Stomach smooth muscle (tissue), 2 donors: ENCODE data around the gene RIN3.
"Not testable (repeated sequence)": the region's sequence is repeated elsewhere in the genome, so short reads cannot be mapped to it uniquely, and the experiment has no call there.

Source experiments
- H3K27ac ChIP-seq: one replicate; pipeline ENCODE4 v1.7.0; 2013; ENCODE audit warnings: mild to moderate bottlenecking, low read length, inconsistent platforms
- H3K27me3 ChIP-seq, 2 donors: one replicate each; pipeline ENCODE4 v1.7.0; 2013; ENCODE audit warnings: low read length in 2 of 2; ENCODE audit not compliant: insufficient read depth in 2 of 2, control insufficient read depth in 1 of 2
- H3K36me3 ChIP-seq, 2 donors: one replicate each; pipeline ENCODE4 v1.7.0; 2013; ENCODE audit warnings: low read length in 2 of 2; ENCODE audit not compliant: control insufficient read depth in 2 of 2, insufficient read depth in 2 of 2
- H3K4me1 ChIP-seq: one replicate; pipeline ENCODE4 v1.7.0; 2013; ENCODE audit warnings: low read length; ENCODE audit not compliant: control insufficient read depth, insufficient read depth
- H3K4me3 ChIP-seq, 2 donors: one replicate each; pipeline ENCODE4 v1.7.0; 2013; ENCODE audit warnings: low read length in 2 of 2
- H3K9ac ChIP-seq, 2 donors: one replicate each; pipeline ENCODE4 v1.7.0; 2013; ENCODE audit warnings: low read length in 2 of 2, mild to moderate bottlenecking in 1 of 2
- H3K9me3 ChIP-seq, 2 donors: one replicate each; pipeline ENCODE4 v1.7.0; 2013; ENCODE audit warnings: low read length in 2 of 2; ENCODE audit not compliant: control insufficient read depth in 2 of 2
- donor health status: healthy.
- donor health status: Pancreatic carcinoma.

RIN3 gene

DNA sequence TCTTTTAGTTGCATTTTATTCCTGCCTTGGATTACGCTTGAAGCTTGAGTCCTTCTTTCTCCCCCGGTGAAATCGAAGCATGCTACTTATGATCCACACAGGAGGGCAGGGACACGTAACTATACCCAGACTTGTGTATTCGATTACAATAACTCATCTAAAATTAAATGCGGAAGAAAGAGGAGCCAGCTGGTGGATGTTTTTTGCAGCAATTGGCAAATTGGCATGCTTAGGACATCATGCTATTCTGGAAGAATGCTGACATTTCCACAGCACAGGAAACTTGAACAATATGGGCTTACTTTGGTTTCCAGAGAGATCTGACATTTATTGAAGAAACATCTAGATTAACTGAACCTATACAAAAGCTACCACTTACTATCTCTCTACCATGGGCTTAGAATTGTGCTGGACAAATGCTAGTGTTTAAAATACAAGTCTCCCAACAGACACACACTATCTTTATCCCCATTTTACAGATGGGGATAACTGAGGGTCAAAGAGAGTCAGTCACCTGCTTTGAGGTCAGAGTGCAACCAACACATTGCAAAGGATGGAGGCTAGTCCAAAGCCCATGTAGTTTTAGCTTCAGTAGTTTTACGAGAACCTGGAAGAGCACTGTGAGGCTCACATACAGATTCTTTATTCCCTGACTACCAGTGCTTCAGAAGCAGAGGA, 198.5 kb downstream of the RIN3 start:
- Histone ChIP-seq H3K9ac (no peak overlapping the region), H3K36me3 (peaks cover 15 to 30% of the 10 kb centered on the region in 2 donors), H3K4me1 (no peaks in the 10 kb centered on the region), H3K9me3 (no peaks in the 10 kb centered on the region), H3K27me3 (no peaks in the 10 kb centered on the region), H3K4me3 (no peak overlapping the region), H3K27ac (no peak overlapping the region)

DNA sequence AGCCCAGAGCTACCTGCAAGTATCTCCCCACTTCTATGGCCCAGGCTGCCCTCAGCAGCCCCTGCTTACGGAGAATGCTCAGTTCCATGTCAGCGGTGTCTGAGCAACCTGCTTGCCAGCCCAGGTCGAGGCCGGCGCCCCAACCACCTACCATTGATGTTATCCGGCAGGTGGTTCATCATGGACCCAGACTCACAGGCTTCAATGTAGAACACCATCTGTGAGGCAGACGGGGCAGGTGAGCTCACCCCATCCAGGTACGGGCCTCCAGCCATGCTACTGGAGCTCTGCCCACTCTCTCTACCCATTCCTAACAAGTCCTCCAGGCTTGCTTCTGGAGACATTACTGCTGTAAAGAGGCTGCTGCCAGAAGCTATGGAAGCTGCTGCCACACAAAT, 199.1 kb downstream of the RIN3 start:
- peaks cover 15 to 29% of the 10 kb centered on the region in 2 donors for H3K36me3 ChIP-seq
- no peak overlapping the region for H3K27ac ChIP-seq
- no peak overlapping the region for H3K4me3 ChIP-seq
- H3K9me3 ChIP-seq = no peaks in the 10 kb centered on the region
- H3K27me3 ChIP-seq = no peaks in the 10 kb centered on the region
- H3K9ac ChIP-seq = no peak overlapping the region
- no peaks in the 10 kb centered on the region for H3K4me1 ChIP-seq

DNA sequence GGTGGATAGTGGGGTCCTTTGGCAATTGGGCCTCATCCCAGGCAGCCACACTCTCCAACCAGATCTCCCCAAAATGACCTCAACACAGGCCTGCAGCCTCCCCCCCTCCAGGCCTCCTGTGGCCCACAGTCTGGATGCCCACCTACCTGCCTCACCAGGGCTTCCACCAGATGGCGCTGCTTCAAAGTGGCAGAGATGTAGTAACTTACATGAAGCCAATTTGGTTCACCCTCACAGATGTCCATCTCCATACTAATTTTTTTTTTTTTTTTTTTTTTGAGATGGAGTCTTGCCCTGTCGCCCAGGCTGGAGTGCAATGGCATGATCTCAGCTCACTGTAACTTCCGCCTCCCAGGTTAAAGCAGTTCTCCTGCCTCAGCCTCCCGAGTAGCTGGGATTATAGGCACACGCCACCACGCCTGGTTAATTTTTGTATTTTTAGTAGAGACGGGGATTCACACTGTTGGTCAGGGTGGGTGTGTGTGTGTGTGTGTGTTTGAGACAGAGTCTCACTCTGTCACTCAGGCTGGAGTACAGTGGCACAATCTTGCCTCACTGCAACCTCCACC, 201.2 kb downstream of the RIN3 start:
- H3K4me1 ChIP-seq, H3K27me3 ChIP-seq, H3K27ac ChIP-seq, H3K9me3 ChIP-seq, H3K9ac ChIP-seq, H3K4me3 ChIP-seq: not testable (repeated sequence)
- H3K36me3 ChIP-seq = peaks cover 10 to 23% of the 10 kb centered on the region in 2 donors

DNA sequence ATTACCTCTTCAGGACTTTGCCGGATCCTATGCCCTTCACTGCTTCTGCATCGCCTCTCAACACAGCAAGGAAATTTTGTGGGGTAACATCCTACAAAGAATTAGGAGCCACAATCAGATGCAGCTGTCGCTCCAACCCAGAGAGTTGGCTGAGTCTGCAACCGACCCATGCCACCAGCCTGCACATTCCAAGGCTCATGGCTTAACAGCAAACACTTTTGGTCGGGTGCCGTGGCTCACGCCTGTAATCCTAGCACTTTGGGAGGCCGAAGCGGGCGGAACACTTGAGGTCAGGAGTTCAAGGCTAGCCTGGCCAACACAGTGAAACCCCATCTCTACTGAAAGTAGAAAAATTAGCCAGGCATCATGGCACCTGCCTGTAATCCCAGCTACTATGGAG, 202.6 kb downstream of the RIN3 start:
- Histone ChIP-seq H3K4me1 (no peaks in the 10 kb centered on the region), H3K36me3 (peaks cover 8 to 13% of the 10 kb centered on the region in 2 donors), H3K9me3 (no peaks in the 10 kb centered on the region), H3K9ac (no peak overlapping the region), H3K27ac (no peak overlapping the region), H3K4me3 (no peak overlapping the region), H3K27me3 (no peaks in the 10 kb centered on the region)

DNA sequence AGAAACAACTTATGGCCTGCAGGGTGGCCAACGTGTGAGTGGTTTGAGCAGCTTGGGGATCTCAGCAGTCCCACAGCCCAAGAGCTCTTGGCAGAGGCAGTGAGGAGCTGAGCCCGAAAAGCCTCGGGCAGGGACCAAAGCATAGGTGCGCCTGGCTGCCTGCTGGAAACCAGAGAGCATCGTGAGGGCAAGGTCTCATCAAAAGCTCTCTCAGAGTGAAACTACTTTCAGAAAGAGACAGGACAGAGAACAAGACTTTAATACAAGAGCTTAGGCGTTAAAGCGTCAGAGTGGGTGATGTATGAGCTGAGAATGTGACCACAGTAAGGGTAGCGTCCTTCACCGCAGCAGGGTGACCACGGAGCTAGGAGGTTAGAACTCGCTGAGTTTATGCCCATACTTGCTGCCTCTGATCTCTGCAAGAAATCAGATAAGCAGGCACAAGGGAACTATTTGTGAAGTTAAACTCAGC, 204.0 kb downstream of the RIN3 start:
- peaks cover 0 to 8% of the 10 kb centered on the region in 2 donors for H3K36me3 ChIP-seq
- no peaks in the 10 kb centered on the region for H3K9me3 ChIP-seq
- no peak overlapping the region for H3K9ac ChIP-seq
- no peaks in the 10 kb centered on the region for H3K4me1 ChIP-seq
- H3K27me3 ChIP-seq = no peaks in the 10 kb centered on the region
- no peak overlapping the region for H3K27ac ChIP-seq
- H3K4me3 ChIP-seq = no peak overlapping the region

DNA sequence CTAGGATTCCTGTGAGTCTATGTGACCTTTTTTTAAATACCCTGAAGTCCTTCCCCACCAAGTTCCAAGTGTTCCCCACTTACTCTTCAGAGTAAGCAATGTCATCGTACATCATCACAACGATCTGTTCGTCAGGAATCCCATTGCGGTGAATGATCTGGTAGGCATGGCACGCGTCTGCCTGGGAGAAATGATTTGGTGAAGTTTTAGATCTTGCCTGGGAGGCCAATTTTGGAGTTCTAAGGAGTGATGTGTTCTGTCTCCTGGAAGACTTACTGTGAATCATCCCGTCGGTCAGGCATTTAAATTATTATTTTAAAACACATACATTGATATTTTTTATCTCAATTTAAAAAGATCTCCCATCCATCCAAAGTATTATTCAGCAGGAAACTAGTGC, 205.1 kb downstream of the RIN3 start:
- H3K27me3 ChIP-seq = no peaks in the 10 kb centered on the region
- peaks cover 0 to 6% of the 10 kb centered on the region in 2 donors for H3K36me3 ChIP-seq
- no peaks in the 10 kb centered on the region for H3K9me3 ChIP-seq
- H3K4me3 ChIP-seq = no peak overlapping the region
- no peaks in the 10 kb centered on the region for H3K4me1 ChIP-seq
- no peak overlapping the region for H3K27ac ChIP-seq
- H3K9ac ChIP-seq = no peak overlapping the region

DNA sequence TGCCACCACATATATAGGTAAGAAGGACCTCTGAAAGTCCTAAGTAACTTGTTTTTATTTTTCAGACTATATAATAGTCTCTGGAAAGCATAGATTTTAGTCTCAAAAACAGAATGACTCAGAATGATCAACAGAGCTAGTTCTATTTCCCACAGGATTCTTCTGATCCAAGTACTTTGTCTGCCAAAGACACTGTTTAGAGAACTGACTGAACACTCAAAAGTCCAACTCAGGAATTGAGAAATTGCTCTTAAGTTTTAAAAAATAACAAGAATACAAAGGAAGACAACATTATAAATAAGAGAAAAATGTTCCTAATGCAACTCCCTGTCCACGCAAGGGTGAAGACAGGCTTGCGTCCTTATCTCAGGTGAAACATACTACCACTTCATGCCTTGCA, 205.8 kb downstream of the RIN3 start:
- H3K36me3 ChIP-seq = peaks cover 0 to 6% of the 10 kb centered on the region in 2 donors
- H3K27me3 ChIP-seq = no peaks in the 10 kb centered on the region
- no peak overlapping the region for H3K4me3 ChIP-seq
- H3K9ac ChIP-seq = peak overlapping the region in 1 of 2 donors; percentile 51
- H3K27ac ChIP-seq = no peak overlapping the region
- no peaks in the 10 kb centered on the region for H3K4me1 ChIP-seq
- H3K9me3 ChIP-seq = no peaks in the 10 kb centered on the region

DNA sequence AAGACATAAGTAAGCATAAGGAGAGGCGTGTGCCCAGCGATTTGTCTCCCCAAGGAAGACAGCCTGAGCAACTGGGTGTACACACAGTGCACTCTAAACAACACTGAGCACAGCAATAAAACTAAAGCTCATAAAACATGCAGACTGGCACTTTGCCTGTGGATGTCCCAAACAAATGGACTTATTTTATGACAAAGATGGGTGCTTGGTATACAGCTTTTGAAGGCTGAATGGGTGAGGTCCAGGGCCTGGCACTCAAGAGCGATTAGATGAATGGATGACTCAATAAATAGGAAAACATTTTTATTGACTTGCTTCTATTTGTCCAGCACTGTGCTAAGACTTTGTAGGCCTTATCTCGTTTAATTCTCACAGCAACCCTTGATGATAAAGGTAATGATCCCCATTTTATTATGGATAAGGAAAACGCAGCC, 206.3 kb downstream of the RIN3 start:
- Histone ChIP-seq H3K36me3 (peaks cover 0 to 7% of the 10 kb centered on the region in 2 donors), H3K27me3 (no peaks in the 10 kb centered on the region), H3K9ac (peak overlapping the region in 1 of 2 donors; percentile 51), H3K27ac (no peak overlapping the region), H3K9me3 (no peaks in the 10 kb centered on the region), H3K4me1 (peaks cover 3% of the 10 kb centered on the region), H3K4me3 (no peak overlapping the region)

DNA sequence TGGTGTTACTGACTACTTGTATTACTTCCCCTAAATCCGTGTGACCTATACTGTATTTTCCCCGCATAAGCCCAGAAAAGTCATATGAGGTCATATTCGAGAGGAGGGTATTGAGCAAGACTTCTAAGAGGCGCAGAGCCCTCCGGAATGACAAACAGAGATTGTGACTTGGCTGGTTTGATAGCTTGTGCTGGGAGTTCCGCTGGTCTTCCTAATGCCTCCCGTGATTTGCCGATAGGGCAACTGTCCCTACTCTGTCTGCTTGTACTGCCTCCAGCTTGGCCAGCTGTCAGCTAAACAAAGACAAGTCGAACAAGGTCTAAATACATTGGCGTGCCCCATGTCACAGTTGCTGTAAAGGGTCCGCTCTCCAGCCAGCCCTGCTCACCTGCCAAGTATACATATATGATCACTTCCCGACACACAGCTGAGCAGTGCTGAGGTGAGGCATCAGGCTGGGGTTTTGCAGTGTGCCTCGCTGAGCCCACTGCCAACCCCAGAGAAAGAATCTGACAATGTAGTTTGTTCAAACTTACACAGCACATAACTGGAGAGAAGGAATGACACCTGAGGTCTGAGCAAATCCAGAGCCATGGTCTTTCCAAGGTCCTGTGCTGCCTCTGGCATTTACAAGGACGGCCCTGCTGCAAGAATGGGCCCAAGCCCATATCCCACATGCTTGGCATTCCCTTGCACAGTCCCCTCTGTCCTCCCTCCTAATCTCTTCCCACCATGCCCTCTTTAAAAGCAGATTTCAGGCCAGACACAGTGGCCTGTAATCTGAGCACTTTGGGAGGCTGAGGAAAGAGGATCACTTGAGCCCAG, 211.1 kb downstream of the RIN3 start:
- Histone ChIP-seq H3K36me3 (peaks cover 0 to 2% of the 10 kb centered on the region in 2 donors), H3K27me3 (no peaks in the 10 kb centered on the region), H3K9me3 (no peaks in the 10 kb centered on the region), H3K27ac (peak overlapping the region; percentile 46), H3K9ac (no peak overlapping the region), H3K4me3 (no peak overlapping the region), H3K4me1 (peaks cover 10% of the 10 kb centered on the region)

DNA sequence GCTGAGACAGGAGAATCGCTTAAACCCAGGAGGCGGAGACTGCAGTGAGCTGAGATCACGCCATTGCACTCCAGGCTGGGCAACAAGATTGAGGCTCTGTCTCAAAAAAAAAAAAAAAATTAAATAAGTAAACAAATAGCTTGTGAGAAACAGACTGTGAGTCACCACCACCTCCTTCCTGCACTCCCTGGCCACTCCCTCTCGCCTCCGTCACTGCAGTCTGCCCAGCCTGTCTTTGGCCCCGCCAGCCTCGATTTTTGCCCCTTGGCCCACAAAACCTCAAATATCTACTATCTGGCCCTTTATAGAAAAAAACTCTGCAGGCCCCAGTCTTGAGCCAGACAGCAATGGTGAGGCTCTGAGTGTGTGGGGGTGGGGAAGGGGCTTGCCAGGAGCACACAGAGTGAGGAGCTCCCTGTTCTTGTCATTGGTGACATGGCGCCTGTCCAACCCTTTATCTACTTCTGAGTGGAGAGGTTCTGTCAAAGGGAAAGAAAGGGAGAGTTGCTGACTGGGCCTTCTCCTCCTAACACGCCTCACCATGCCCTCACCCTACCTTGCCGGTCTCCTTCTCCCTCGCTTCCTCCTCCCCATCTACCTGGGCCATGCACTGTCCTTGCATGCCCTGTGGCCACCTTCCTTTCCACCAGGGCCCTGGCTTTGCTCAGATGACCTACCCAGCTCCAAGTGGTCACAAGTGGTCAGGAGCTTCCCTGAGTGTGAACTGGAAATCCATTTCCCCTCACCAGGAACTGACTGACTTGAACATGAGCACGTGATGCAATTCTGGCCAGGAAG, 212.8 kb downstream of the RIN3 start:
- no peaks in the 10 kb centered on the region for H3K9me3 ChIP-seq
- peaks cover 3 to 5% of the 10 kb centered on the region in 2 donors for H3K36me3 ChIP-seq
- H3K4me3 ChIP-seq = no peak overlapping the region
- H3K4me1 ChIP-seq = peaks cover 10% of the 10 kb centered on the region
- H3K9ac ChIP-seq = no peak overlapping the region
- no peaks in the 10 kb centered on the region for H3K27me3 ChIP-seq
- H3K27ac ChIP-seq = no peak overlapping the region
